C4-2B (cell line): ENCODE data around the gene RNASET2.

Source experiments
- H3K27ac ChIP-seq: fragments of 450-650 bp; 2 replicates; pipeline ENCODE4 v1.5.1; 2017
- CTCF ChIP-seq: fragments of 450-650 bp; conservative IDR thresholded peaks from 2 replicates; pipeline ENCODE4 v1.5.1; 2017; ENCODE audit warnings: mild to moderate bottlenecking
- ZFX ChIP-seq: fragments of 450-650 bp; IDR thresholded peaks from 2 replicates; pipeline ENCODE4 v1.6.1; 2017

The RNASET2 gene

GRCh38 chr6:166911248-166911677 lies 45.1 kb downstream of the RNASET2 start:
- TF ChIP-seq CTCF (no peak), ZFX (no peak)
- H3K27ac ChIP-seq, result no peak overlapping the region

- no peak overlapping the region for H3K27ac ChIP-seq
- TF ChIP-seq CTCF, result no peak
- TF ChIP-seq ZFX, result no peak
Measured at GRCh38 chr6:166910601-166911000, 45.7 kb downstream of the RNASET2 start.

GRCh38 chr6:166908811-166909210 lies 47.5 kb downstream of the RNASET2 start:
- H3K27ac ChIP-seq, result no peak overlapping the region
- TF ChIP-seq ZFX, result no peak
- no peak for TF ChIP-seq CTCF

GRCh38 chr6:166907871-166908806 lies 48.2 kb downstream of the RNASET2 start:
- TF ChIP-seq CTCF (no peak), ZFX (no peak)
- no peak overlapping the region for H3K27ac ChIP-seq

GRCh38 chr6:166907373-166907841 lies 48.9 kb downstream of the RNASET2 start:
- H3K27ac ChIP-seq, result no peak overlapping the region
- no peak for TF ChIP-seq ZFX
- TF ChIP-seq CTCF, result no peak

GRCh38 chr6:166906376-166907044 lies 49.8 kb downstream of the RNASET2 start:
- TF ChIP-seq CTCF, result no peak
- no peak for TF ChIP-seq ZFX
- H3K27ac ChIP-seq, result no peak overlapping the region

GRCh38 chr6:166905505-166906134 lies 50.7 kb downstream of the RNASET2 start:
- H3K27ac ChIP-seq, result no peak overlapping the region
- TF ChIP-seq CTCF, result no peak
- no peak for TF ChIP-seq ZFX
